HepG2 (cell line): ENCODE results near the gene HMGN1. TPM values are rescaled to one million over a fixed set of nuclear protein-coding genes. Genes with fewer than 3 reads are reported as not detected.
A peak's percentile ranks its signal among the peaks of the same experiment; 100 is the strongest.

Source experiments
- ARID4A ChIP-seq: sonication (generic); formaldehyde crosslinking; IDR thresholded peaks from 2 replicates; pipeline ENCODE4 v1.5.0; 2020; ENCODE audit warnings: mild to moderate bottlenecking, missing genetic modification reagents, borderline replicate concordance
- BRCA1 ChIP-seq: sonication (generic); formaldehyde crosslinking; IDR thresholded peaks from 2 replicates; pipeline ENCODE4 v1.4.0; 2020; ENCODE audit warnings: missing genetic modification reagents
- MYPOP ChIP-seq: sonication (generic); formaldehyde crosslinking; IDR thresholded peaks from 2 replicates; pipeline ENCODE4 v1.8.1; 2023; ENCODE audit warnings: mild to moderate bottlenecking, moderate library complexity, missing genetic modification reagents
- PHF21A ChIP-seq: sonication (generic); formaldehyde crosslinking; IDR thresholded peaks from 2 replicates; pipeline ENCODE4 v1.5.0; 2020; ENCODE audit warnings: mild to moderate bottlenecking, missing genetic modification reagents
- SMAD1 ChIP-seq: sonication (generic); formaldehyde crosslinking; IDR thresholded peaks from 2 replicates; pipeline ENCODE4 v1.4.0; 2020; ENCODE audit warnings: missing genetic modification reagents, low read depth, mild to moderate bottlenecking, borderline replicate concordance
- TGIF2 ChIP-seq: IDR thresholded peaks from 2 replicates; pipeline ENCODE4 v1.6.1; 2016; ENCODE audit warnings: control low read depth, missing compliant biosample characterization
- polyA plus RNA-seq, 8 experiments: library from polyadenylated mRNA; depleted of rRNA in 3 of 8; stranded (reverse) in 7 of 8; unstranded in 1 of 8; fragments of >200 nt; fragmentation: Illumina TruSeq in 4 of 8; extraction: Trizol in 4 of 8; gene quantifications; 2 replicates each; pipeline versions ENCODE4 v1.2.1 to v1.2.3, GENCODE V29; 2011 to 2016; ENCODE audit warnings: low read depth in 4 of 8, missing spikeins in 1 of 8, mixed read lengths in 1 of 8; ENCODE audit not compliant: insufficient read depth in 1 of 8
- total RNA-seq, 5 experiments: library from RNA; depleted of rRNA; stranded (reverse); fragments of >200 nt; fragmentation: Illumina TruSeq; extraction: Trizol; gene quantifications; 2 replicates each; pipeline ENCODE4 v1.2.3, GENCODE V29; 2016; ENCODE audit warnings: low read depth in 1 of 5

HMGN1 gene
- total and polyA plus RNA-seq, 2 of the 13 experiments (the other 11 are each of a cell fraction or from before 2014, with no cell fraction given), result 104 to 286 TPM

GRCh38 chr21:39388038-39388810 is 39.3 kb upstream of the HMGN1 start (continued):
- TF ChIP-seq MYPOP (CRISPR knock-in tag) (0 out of 2 replicates have a peak, but pooled peaks have one; percentile 39), PHF21A (peak; percentile 53; the same call in 1 of the 2 replicates), ARID4A (peak; percentile 31; the same call in 1 of the 2 replicates), SMAD1 (0 out of 2 replicates have a peak, but pooled peaks have one; percentile 37), BRCA1 (no peak), TGIF2 (CRISPR knock-in tag) (0 out of 2 replicates have a peak, but pooled peaks have one; percentile 28)
